Activated CD8-positive, alpha-beta T cell treated with anti-CD3 and anti-CD28 coated beads for 36 hours (primary cell): ENCODE results near the gene TMPRSS13. TPM values are rescaled to one million over a fixed set of nuclear protein-coding genes. Genes with fewer than 3 reads are reported as not detected.

Experiments used
- ATAC-seq: fragments of 200-7000 bp; cut with Tn5 transposase; one replicate; pipeline ENCODE4 v1.10.0; 2021; ENCODE audit warnings: mild to moderate bottlenecking, moderate library complexity
- CTCF ChIA-PET: fragments of 350-600 bp; sonication (Branson Sonifier 250); formaldehyde crosslinking; loops from one replicate; lab custom pipeline; 2021; ENCODE audit warnings: antibody characterized with exemption; lab: Charles Lee
- POLR2A ChIA-PET: fragments of 350-600 bp; sonication (Branson Sonifier 250); formaldehyde crosslinking; loops from one replicate; lab custom pipeline; 2021; ENCODE audit warnings: antibody characterized with exemption; lab: Charles Lee
- DNase-seq: peaks from one replicate; pipeline ENCODE4 v3.0.0-alpha.2; 2020
- H3K27ac Mint-ChIP-seq: one replicate; pipeline ENCODE4 v1.8.0; 2021; ENCODE audit warnings: mild to moderate bottlenecking, mixed read lengths
- H3K27me3 Mint-ChIP-seq: one replicate; pipeline ENCODE4 v1.8.0; 2021; ENCODE audit warnings: mixed read lengths
- H3K36me3 Mint-ChIP-seq: one replicate; pipeline ENCODE4 v1.8.0; 2021; ENCODE audit warnings: low read depth, mixed read lengths
- H3K4me1 Mint-ChIP-seq: one replicate; pipeline ENCODE4 v1.8.0; 2021; ENCODE audit warnings: low read depth, mixed read lengths
- H3K4me3 Mint-ChIP-seq: one replicate; pipeline ENCODE4 v1.8.0; 2021; ENCODE audit warnings: mild to moderate bottlenecking, moderate library complexity, mixed read lengths
- H3K9me3 Mint-ChIP-seq: one replicate; pipeline ENCODE4 v1.8.0; 2021; ENCODE audit warnings: mixed read lengths
- CTCF ChIP-seq: fragments of 200-600 bp; IDR thresholded peaks from one replicate; pipeline ENCODE4 v1.8.0; 2022; ENCODE audit warnings: antibody characterized with exemption, mild to moderate bottlenecking
- intact Hi-C: fragments of 100-400 bp; cut with micrococcal nuclease; formaldehyde crosslinking; loops from one replicate; pipeline ENCODE4 v1.10.0; 2022
- total RNA-seq, 2 experiments: library from RNA; stranded (reverse); gene quantifications; one replicate each; pipeline ENCODE4 v1.2.3, GENCODE V29; 2021

The TMPRSS13 gene
- total RNA-seq, 2 experiments from 2014 or later, result 3.5 to 4.7 TPM

DNA sequence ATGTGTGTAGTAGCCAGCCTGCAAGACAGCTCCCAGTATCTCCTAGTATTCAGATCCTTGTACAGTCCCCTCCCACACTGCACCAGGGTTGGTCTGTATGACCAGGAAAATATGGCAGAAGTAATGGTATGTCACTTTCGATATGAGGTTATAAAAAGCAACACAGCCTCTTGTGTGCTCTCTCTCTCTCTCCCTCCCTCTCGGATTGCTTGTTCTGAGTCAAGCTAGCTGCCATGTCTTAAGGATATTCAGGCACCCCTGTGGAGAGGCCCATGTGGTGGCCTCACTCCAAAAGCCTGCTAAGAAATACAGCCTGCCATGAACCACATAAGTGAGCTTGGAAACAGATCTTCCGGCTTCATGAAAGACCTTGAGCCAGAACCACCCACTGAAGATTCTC lies 78.1 kb downstream of the TMPRSS13 start:
- POLR2A ChIA-PET, result interaction anchor here (1.5 kb wide), 1 partner anchor 10 kb away, joined by 5 read pairs; no protein-coding TSS in a partner anchor
- intact Hi-C loops, result no loop called here
- H3K4me3 Mint-ChIP-seq, result no peak overlapping the region

More for the DNA sequence above, 78.1 kb downstream of the TMPRSS13 start:
- ATAC-seq, result no peak
- no peak overlapping the region for H3K27ac Mint-ChIP-seq
- H3K9me3 Mint-ChIP-seq, result peaks cover 9% of the 10 kb centered on the region
- peaks cover 14% of the 10 kb centered on the region for H3K4me1 Mint-ChIP-seq
- H3K36me3 Mint-ChIP-seq, result peaks cover 2% of the 10 kb centered on the region
- TF ChIP-seq CTCF, result no peak
- CTCF ChIA-PET, result interaction anchor here (1.3 to 6.0 kb wide), 3 partner anchors 77 to 202 kb away, joined by 4 to 28 read pairs (median 24); no protein-coding TSS in a partner anchor
- no peaks in the 10 kb centered on the region for H3K27me3 Mint-ChIP-seq
- DNase-seq, result no peak

Other genes with a start within 250 kb of the TMPRSS13 start
- gene DSCAML1, start 132.2 kb downstream of the TMPRSS13 start, total RNA-seq, result under 1 TPM; 0.13 to 0.29 TPM
- gene FXYD2, start 104.7 kb downstream of the TMPRSS13 start, total RNA-seq, result 1 to 10 TPM; 6.7 to 7.2 TPM
- not detected for gene FXYD6, start 52.7 kb downstream of the TMPRSS13 start, total RNA-seq
- gene IL10RA, start 57.0 kb upstream of the TMPRSS13 start, total RNA-seq, result 10 to 100 TPM; 73.3 to 80.9 TPM
- gene TMPRSS4, start 147.7 kb upstream of the TMPRSS13 start, total RNA-seq, result not detected
- under 1 TPM; 0.27 to 0.32 TPM for gene SMIM35, start 157.6 kb upstream of the TMPRSS13 start, total RNA-seq
- 1 to 10 TPM in 1 of 2 experiments, under 1 TPM in 1; 0.72 to 1.1 TPM for gene SCN4B, start 223.4 kb upstream of the TMPRSS13 start, total RNA-seq
- gene SCN2B, start 247.2 kb upstream of the TMPRSS13 start, total RNA-seq, result not detected